B cell (primary cell): ENCODE data around the gene DEPDC1B. TPM values are rescaled to one million over a fixed set of nuclear protein-coding genes. Genes with fewer than 3 reads are reported as not detected.

Source experiments
- ATAC-seq: fragments of 200-7000 bp; cut with Tn5 transposase; one replicate; pipeline ENCODE4 v1.10.0; 2021; ENCODE audit warnings: low read depth, mild to moderate bottlenecking, moderate number of reproducible peaks, moderate library complexity
- CTCF ChIA-PET: fragments of 350-600 bp; sonication (Branson Sonifier 250); formaldehyde crosslinking; loops from one replicate; lab custom pipeline; 2021; ENCODE audit warnings: antibody characterized with exemption, inconsistent platforms; lab: Charles Lee
- POLR2A ChIA-PET: fragments of 350-600 bp; sonication (Branson Sonifier 250); formaldehyde crosslinking; loops from one replicate; lab custom pipeline; 2021; ENCODE audit warnings: antibody characterized with exemption; lab: Charles Lee
- DNase-seq: peaks from one replicate; pipeline ENCODE4 v3.0.0; 2013
- H2AFZ ChIP-seq: 2 replicates; pipeline ENCODE4 v1.6.1; 2012; ENCODE audit warnings: mild to moderate bottlenecking, low read depth, low read length; ENCODE audit not compliant: insufficient read depth, poor library complexity, severe bottlenecking
- H3K27ac ChIP-seq, 2 donors: 1 replicate in 1 of 2; 2 replicates in 1 of 2; pipeline ENCODE4 v1.5.1; 2012 to 2013; ENCODE audit warnings: low read length in 2 of 2, mild to moderate bottlenecking in 2 of 2, moderate library complexity in 1 of 2
- H3K27me3 ChIP-seq, 4 experiments: fragments of 200-600 bp in 1 of 4; sonication (generic) in 1 of 4; replicated peaks in 1 of 4; 1 replicate in 2 of 4; 2 replicates in 2 of 4; pipeline versions ENCODE4 v1.6.1 to v1.7.0; 2013 to 2016; ENCODE audit warnings: low read length in 3 of 4, mild to moderate bottlenecking in 2 of 4, mixed read lengths in 1 of 4, moderate library complexity in 1 of 4; ENCODE audit not compliant: insufficient read depth in 4 of 4, control insufficient read depth in 3 of 4; ENCODE audit errors: control extremely low read depth in 1 of 4
- H3K36me3 ChIP-seq, 2 experiments: replicated peaks in 1 of 2; 1 replicate in 1 of 2; 2 replicates in 1 of 2; pipeline versions ENCODE4 v1.6.1 to v1.7.1; 2013; ENCODE audit warnings: low read length in 1 of 2; ENCODE audit not compliant: insufficient read depth in 2 of 2, control insufficient read depth in 1 of 2; ENCODE audit errors: control extremely low read depth in 1 of 2, extremely low read depth in 1 of 2
- H3K4me1 ChIP-seq, 2 donors: fragments of 200-600 bp in 1 of 2; sonication (generic) in 1 of 2; 1 replicate in 1 of 2; 2 replicates in 1 of 2; pipeline versions ENCODE4 v1.5.1 to v1.6.1; 2013 to 2017; ENCODE audit warnings: low read length in 2 of 2; ENCODE audit not compliant: control insufficient read depth in 2 of 2, insufficient read depth in 2 of 2
- H3K4me2 ChIP-seq: replicated peaks from 2 replicates; pipeline ENCODE3; 2012; ENCODE audit warnings: mild to moderate bottlenecking, low read depth, low read length; ENCODE audit not compliant: poor library complexity, severe bottlenecking
- H3K4me3 ChIP-seq, 5 experiments: fragments of 200-600 bp in 1 of 5; sonication (generic) in 1 of 5; 1 replicate in 3 of 5; 2 replicates in 2 of 5; pipeline versions ENCODE4 v1.5.1 to v1.7.0; 2011 to 2016; ENCODE audit warnings: low read length in 4 of 5, mild to moderate bottlenecking in 4 of 5, low read depth in 2 of 5, control low read depth in 1 of 5, moderate library complexity in 1 of 5; ENCODE audit not compliant: insufficient read depth in 1 of 5; ENCODE audit errors: control extremely low read depth in 1 of 5, extremely low read depth in 1 of 5
- H3K79me2 ChIP-seq: fragments of 200-600 bp; sonication (generic); one replicate; pipeline ENCODE4 v1.6.0; 2016; ENCODE audit warnings: low read length; ENCODE audit not compliant: control insufficient read depth, insufficient read depth
- H3K9ac ChIP-seq: fragments of 200-600 bp; sonication (generic); 2 replicates; pipeline ENCODE4 v1.6.1; 2017; ENCODE audit warnings: mild to moderate bottlenecking, low read length, moderate library complexity
- H3K9me3 ChIP-seq, 3 donors: one replicate each; pipeline versions ENCODE4 v1.6.1 to v1.7.1; 2013; ENCODE audit warnings: low read length in 2 of 3; ENCODE audit not compliant: control insufficient read depth in 2 of 3, insufficient read depth in 1 of 3; ENCODE audit errors: control extremely low read depth in 1 of 3
- H4K20me1 ChIP-seq: 2 replicates; pipeline ENCODE4 v1.6.0; 2012; ENCODE audit warnings: mild to moderate bottlenecking, low read length; ENCODE audit not compliant: insufficient read depth, control insufficient read depth, poor library complexity, severe bottlenecking
- H3K27ac Mint-ChIP-seq: one replicate; pipeline ENCODE4 v1.8.0; 2021; ENCODE audit warnings: mixed read lengths
- H3K27me3 Mint-ChIP-seq: one replicate; pipeline ENCODE4 v1.8.0; 2021; ENCODE audit warnings: mixed read lengths
- H3K4me1 Mint-ChIP-seq: one replicate; pipeline ENCODE4 v1.8.0; 2021; ENCODE audit warnings: mixed read lengths
- H3K4me3 Mint-ChIP-seq: one replicate; pipeline ENCODE4 v1.8.0; 2021; ENCODE audit warnings: mixed read lengths
- H3K9me3 Mint-ChIP-seq: one replicate; pipeline ENCODE4 v1.8.0; 2022; ENCODE audit warnings: mixed read lengths; ENCODE audit not compliant: insufficient read depth
- CTCF ChIP-seq: fragments of 200-600 bp; IDR thresholded peaks from one replicate; pipeline ENCODE4 v1.8.0; 2022; ENCODE audit warnings: antibody characterized with exemption, mild to moderate bottlenecking
- EZH2 ChIP-seq: IDR thresholded peaks from 2 replicates; pipeline ENCODE4 v1.6.1; 2012; ENCODE audit warnings: borderline replicate concordance, low read depth, mild to moderate bottlenecking, moderate library complexity, low read length; ENCODE audit not compliant: insufficient read depth, poor library complexity, severe bottlenecking
- WGBS: methylation state at CpG from one replicate; pipeline ENCODE4 v1.1.5; 2013; ENCODE audit warnings: missing lambda C conversion rate; ENCODE audit not compliant: insufficient coverage; 5-methylcytosine and 5-hydroxymethylcytosine counted together
- intact Hi-C: fragments of 100-400 bp; cut with micrococcal nuclease; formaldehyde crosslinking; loops from one replicate; pipeline ENCODE4 v1.10.0; 2022
- polyA plus RNA-seq: library from polyadenylated mRNA; depleted of rRNA; stranded (reverse); fragments of >200 nt; gene quantifications from 2 replicates; pipeline ENCODE4 v1.2.3, GENCODE V29; 2012
- total RNA-seq, 2 donors: library from RNA; stranded (reverse); fragments of 120-200 nt in 1 of 2; gene quantifications; 1 replicate in 1 of 2; 2 replicates in 1 of 2; pipeline versions ENCODE4 v1.2.3 to v1.2.4, GENCODE V29; 2013 to 2022

DEPDC1B gene
- total and polyA plus RNA-seq, 2 donors (not counting 1 experiment from before 2014, with no cell fraction given): 0.04 to 0.25 TPM

GRCh38 chr5:60700416-60700757 lies 421 bp upstream of the DEPDC1B start:
- H3K27me3 ChIP-seq: peaks cover 0 to 8% (median 0%) of the 10 kb centered on the region in 4 experiments
- peak overlapping the region in 1 of 2 donors; percentile 41 for H3K27ac ChIP-seq
- Mint-ChIP-seq H3K4me3 (peak overlapping the region; percentile 95), H3K27ac (peak overlapping the region; percentile 55), H3K9me3 (no peaks in the 10 kb centered on the region), H3K4me1 (peaks cover 16% of the 10 kb centered on the region), H3K27me3 (no peaks in the 10 kb centered on the region)
- peak overlapping the region; percentile 95 for H2AFZ ChIP-seq
- H4K20me1 ChIP-seq: no peaks in the 10 kb centered on the region
- POLR2A ChIA-PET: no interaction called here
- CTCF ChIA-PET: interaction anchor here (0.8 to 2.1 kb wide), 5 partner anchors 12 to 895 kb away, joined by 3 to 13 read pairs (median 3); no protein-coding TSS in a partner anchor
- H3K9me3 ChIP-seq: peaks cover 0 to 4% (median 0%) of the 10 kb centered on the region in 3 donors
- WGBS: 0% methylated on average over 11 of the region's 16 CpGs
- DNase-seq: no peak
- intact Hi-C loops: no loop called here
- peak overlapping the region; percentile 82 for H3K9ac ChIP-seq
- H3K36me3 ChIP-seq: no peaks in the 10 kb centered on the region
- TF ChIP-seq EZH2 (no peak), CTCF (no peak)
- H3K4me1 ChIP-seq: peaks cover 4 to 17% of the 10 kb centered on the region in 2 donors
- H3K4me3 ChIP-seq: peak overlapping the region; percentile 79 to 89 (median 85)
- peak overlapping the region; percentile 95 for H3K4me2 ChIP-seq
- peak; percentile 13 for ATAC-seq
- no peaks in the 10 kb centered on the region for H3K79me2 ChIP-seq

- POLR2A ChIA-PET: interaction anchor here (0.7 to 1.0 kb wide), 2 partner anchors 104 to 1572 kb away, joined by 3 read pairs; no protein-coding TSS in a partner anchor
- Histone ChIP-seq H4K20me1 (no peaks in the 10 kb centered on the region), H3K36me3 (no peaks in the 10 kb centered on the region), H3K4me2 (peak overlapping the region; percentile 95), H3K4me3 (peak overlapping the region; percentile 30 to 89 (median 85)), H3K27me3 (peaks cover 0 to 8% (median 0%) of the 10 kb centered on the region in 4 experiments), H3K9ac (peak overlapping the region; percentile 82), H2AFZ (peak overlapping the region; percentile 95), H3K9me3 (peaks cover 0 to 4% (median 0%) of the 10 kb centered on the region in 3 donors), H3K79me2 (no peaks in the 10 kb centered on the region), H3K4me1 (peaks cover 4 to 17% of the 10 kb centered on the region in 2 donors), H3K27ac (peak overlapping the region in 1 of 2 donors; percentile 41)
- CTCF ChIA-PET: interaction anchor here (0.8 to 2.1 kb wide), 4 partner anchors 8 to 22 kb away, joined by 4 to 13 read pairs (median 5); no protein-coding TSS in a partner anchor
- WGBS: 0% methylated on average over 9 of the region's 9 CpGs
- DNase-seq (no peak), ATAC-seq (no peak)
- intact Hi-C loops: loop anchor here (5.0 kb wide), 1 partner anchor 248 kb away; the partner anchor contains the start of genes ERCC8 and NDUFAF2
- H3K4me3 Mint-ChIP-seq: peak overlapping the region; percentile 95
- H3K4me1 Mint-ChIP-seq: peaks cover 16% of the 10 kb centered on the region
- TF ChIP-seq EZH2 (no peak), CTCF (no peak)
- peak overlapping the region; percentile 11 for H3K27ac Mint-ChIP-seq
- H3K27me3 Mint-ChIP-seq: no peaks in the 10 kb centered on the region
- H3K9me3 Mint-ChIP-seq: no peaks in the 10 kb centered on the region
These were observed 718 bp downstream of the DEPDC1B start for GRCh38 chr5:60699288-60699608.
